Mesodermal cell (in vitro differentiated cells): ENCODE data around the gene RBM23.
A peak's percentile ranks its signal among the peaks of the same experiment; 100 is the strongest.

Experiments used
- H3K27ac ChIP-seq: 2 replicates; pipeline ENCODE4 v1.7.0; 2013; ENCODE audit warnings: mild to moderate bottlenecking, low read depth, low read length, moderate library complexity; ENCODE audit not compliant: severe bottlenecking
- H3K36me3 ChIP-seq: 2 replicates; pipeline ENCODE4 v1.7.1; 2013; ENCODE audit warnings: mild to moderate bottlenecking, low read length, moderate library complexity; ENCODE audit not compliant: control insufficient read depth, insufficient read depth
- H3K4me1 ChIP-seq: one replicate; pipeline ENCODE4 v1.7.1; 2013; ENCODE audit warnings: mild to moderate bottlenecking, low read length; ENCODE audit not compliant: insufficient read depth, control insufficient read depth, poor library complexity, severe bottlenecking
- H3K4me3 ChIP-seq: 2 replicates; pipeline ENCODE4 v1.7.0; 2013; ENCODE audit warnings: low read length, control low read depth, mild to moderate bottlenecking; ENCODE audit not compliant: insufficient read depth, poor library complexity, severe bottlenecking; ENCODE audit errors: extremely low read depth
- H3K9me3 ChIP-seq: 2 replicates; pipeline ENCODE4 v1.7.1; 2013; ENCODE audit warnings: mild to moderate bottlenecking, low read length, moderate library complexity; ENCODE audit not compliant: control insufficient read depth
- WGBS, 2 experiments: methylation state at CpG; one replicate each; pipeline ENCODE4 v1.1.5; 2013; ENCODE audit warnings: missing lambda C conversion rate in 2 of 2; ENCODE audit not compliant: insufficient coverage in 2 of 2; 5-methylcytosine and 5-hydroxymethylcytosine counted together

Gene RBM23

GRCh38 chr14:22875748-22876319 lies 43.1 kb downstream of the RBM23 start:
- no peak overlapping the region for H3K27ac ChIP-seq
- H3K4me1 ChIP-seq, result no peaks in the 10 kb centered on the region
- WGBS, 2 experiments, result 98 to 99% methylated on average over 19 to 20 of the region's 20 CpGs
- no peak overlapping the region for H3K4me3 ChIP-seq
- no peaks in the 10 kb centered on the region for H3K9me3 ChIP-seq
- H3K36me3 ChIP-seq, result peaks cover 52% of the 10 kb centered on the region

GRCh38 chr14:22875003-22875747 lies 43.8 kb downstream of the RBM23 start:
- Histone ChIP-seq H3K36me3 (peaks cover 52% of the 10 kb centered on the region), H3K4me1 (no peaks in the 10 kb centered on the region), H3K9me3 (no peaks in the 10 kb centered on the region), H3K4me3 (no peak overlapping the region), H3K27ac (no peak overlapping the region)
- WGBS, 2 experiments, result 98% methylated on average over 12 to 13 of the region's 15 CpGs

- WGBS, 2 experiments, result 70 to 71% methylated on average over 7 to 10 of the region's 10 CpGs
- H3K9me3 ChIP-seq, result no peaks in the 10 kb centered on the region
Observed at GRCh38 chr14:22872833-22873520, 46.0 kb downstream of the RBM23 start.

GRCh38 chr14:22872033-22872832 lies 46.7 kb downstream of the RBM23 start:
- Histone ChIP-seq H3K4me3 (peak overlapping the region; percentile 90), H3K4me1 (no peaks in the 10 kb centered on the region), H3K36me3 (peaks cover 39% of the 10 kb centered on the region), H3K9me3 (no peaks in the 10 kb centered on the region), H3K27ac (peak overlapping the region; percentile 86)
- WGBS, 2 experiments, result 0% methylated on average over 32 to 39 of the region's 45 CpGs

More at GRCh38 chr14:22872833-22873520, 46.0 kb downstream of the RBM23 start:
- Histone ChIP-seq H3K27ac (peak overlapping the region; percentile 86), H3K4me3 (peak overlapping the region; percentile 90), H3K4me1 (no peaks in the 10 kb centered on the region), H3K36me3 (peaks cover 46% of the 10 kb centered on the region)

- WGBS, 2 experiments, result 0% methylated on average over 38 to 42 of the region's 50 CpGs
- peaks cover 34% of the 10 kb centered on the region for H3K36me3 ChIP-seq
Observed at GRCh38 chr14:22871224-22872032, 47.5 kb downstream of the RBM23 start, which contains the start of gene LRP10. Gene LRP10 (plus strand): TSS chr14:22871740. CDS start chr14:22872304, 564 bp downstream.

GRCh38 chr14:22870811-22871223 lies 48.1 kb downstream of the RBM23 start:
- H3K36me3 ChIP-seq, result peaks cover 28% of the 10 kb centered on the region
- H3K9me3 ChIP-seq, result no peaks in the 10 kb centered on the region
- H3K4me3 ChIP-seq, result peak overlapping the region; percentile 90
- no peaks in the 10 kb centered on the region for H3K4me1 ChIP-seq
- peak overlapping the region; percentile 86 for H3K27ac ChIP-seq
- WGBS, 2 experiments, result no CpG with 5 or more reads among the region's 1 CpG

More at GRCh38 chr14:22871224-22872032, 47.5 kb downstream of the RBM23 start, which contains the start of gene LRP10:
- H3K27ac ChIP-seq, result peak within 1 kb of the TSS; percentile 86
- no peaks in the 10 kb centered on the region for H3K4me1 ChIP-seq
- no peaks in the 10 kb centered on the region for H3K9me3 ChIP-seq
- H3K4me3 ChIP-seq, result peak within 1 kb of the TSS; percentile 90

GRCh38 chr14:22866874-22867273 lies 52.1 kb downstream of the RBM23 start:
- H3K4me3 ChIP-seq, result no peak overlapping the region
- WGBS, 2 experiments, result 98 to 100% methylated on average over 3 to 5 of the region's 5 CpGs
- H3K4me1 ChIP-seq, result no peaks in the 10 kb centered on the region
- no peak overlapping the region for H3K27ac ChIP-seq
- no peaks in the 10 kb centered on the region for H3K9me3 ChIP-seq
- H3K36me3 ChIP-seq, result no peaks in the 10 kb centered on the region

- no peaks in the 10 kb centered on the region for H3K4me1 ChIP-seq
- H3K27ac ChIP-seq, result no peak overlapping the region
- no peak overlapping the region for H3K4me3 ChIP-seq
- 38 to 45% methylated on average over 1 to 2 of the region's 6 CpGs for whole genome bisulfite sequencing, 2 experiments
- no peaks in the 10 kb centered on the region for H3K9me3 ChIP-seq
- H3K36me3 ChIP-seq, result no peaks in the 10 kb centered on the region
Observed at GRCh38 chr14:22865424-22866405, 53.2 kb downstream of the RBM23 start.

- WGBS, 2 experiments, result 80% methylated on average over 1 of the region's 4 CpGs; no CpG with 5 or more reads in 1 of the 2 experiments
- Histone ChIP-seq H3K36me3 (no peaks in the 10 kb centered on the region), H3K27ac (no peak overlapping the region), H3K4me1 (no peaks in the 10 kb centered on the region), H3K9me3 (no peaks in the 10 kb centered on the region), H3K4me3 (no peak overlapping the region)
Observed at GRCh38 chr14:22864979-22865378, 54.0 kb downstream of the RBM23 start.
